ENCODE data around the gene NSFL1C. TPM values are rescaled to one million over a fixed set of nuclear protein-coding genes. Genes with fewer than 3 reads are reported as not detected.

The NSFL1C gene
- total RNA-seq, 1 experiment from 2014 or later: 151 TPM

- ATAC-seq (no peak), DNase-seq (ENCODE audit: low read depth, low spot score) (no peak)
- Histone ChIP-seq H3K36me3 (ENCODE audit: control insufficient read depth, insufficient read depth, low read length) (peaks cover 9% of the 10 kb centered on the region), H3K4me1 (ENCODE audit: control insufficient read depth, insufficient read depth, low read length) (peaks cover 10% of the 10 kb centered on the region), H3K4me3 (ENCODE audit: low read depth in 2 of 2, low read length in 2 of 2) (no peak overlapping the region), H3K27me3 (ENCODE audit: control insufficient read depth, insufficient read depth, low read length) (no peaks in the 10 kb centered on the region), H3K27ac (ENCODE audit: low read length) (peak overlapping the region; percentile 67; the same call in 1 of the 2 replicates), H3K9me3 (ENCODE audit: control insufficient read depth, insufficient read depth, low read depth, low read length) (peaks cover 2% of the 10 kb centered on the region; the same call in 1 of the 2 replicates)
- in situ Hi-C loops (cut with HindIII; ENCODE audit: low pct_unique_long_range_greater_than_20kb, low sequenced_read_pairs): no loop called here
- intact Hi-C loops (cut with micrococcal nuclease; ENCODE audit: unreplicated experiment): no loop called here
- ChIA-PET POLR2A (no interaction called here), CTCF (no interaction called here)
- TF ChIP-seq REST (IDR thresholded peaks at IDR 0.05; ENCODE audit: insufficient read depth in 1 of 2, low read depth in 2 of 2, low read length in 1 of 2) (no peak), SIN3A (IDR thresholded peaks at IDR 0.05; ENCODE audit: borderline replicate concordance, insufficient read depth, low read depth, low read length) (no peak), POLR2AphosphoS5 (IDR thresholded peaks at IDR 0.05; ENCODE audit: low read depth, low read length) (no peak)
- TF ChIP-seq, protein P1, sequence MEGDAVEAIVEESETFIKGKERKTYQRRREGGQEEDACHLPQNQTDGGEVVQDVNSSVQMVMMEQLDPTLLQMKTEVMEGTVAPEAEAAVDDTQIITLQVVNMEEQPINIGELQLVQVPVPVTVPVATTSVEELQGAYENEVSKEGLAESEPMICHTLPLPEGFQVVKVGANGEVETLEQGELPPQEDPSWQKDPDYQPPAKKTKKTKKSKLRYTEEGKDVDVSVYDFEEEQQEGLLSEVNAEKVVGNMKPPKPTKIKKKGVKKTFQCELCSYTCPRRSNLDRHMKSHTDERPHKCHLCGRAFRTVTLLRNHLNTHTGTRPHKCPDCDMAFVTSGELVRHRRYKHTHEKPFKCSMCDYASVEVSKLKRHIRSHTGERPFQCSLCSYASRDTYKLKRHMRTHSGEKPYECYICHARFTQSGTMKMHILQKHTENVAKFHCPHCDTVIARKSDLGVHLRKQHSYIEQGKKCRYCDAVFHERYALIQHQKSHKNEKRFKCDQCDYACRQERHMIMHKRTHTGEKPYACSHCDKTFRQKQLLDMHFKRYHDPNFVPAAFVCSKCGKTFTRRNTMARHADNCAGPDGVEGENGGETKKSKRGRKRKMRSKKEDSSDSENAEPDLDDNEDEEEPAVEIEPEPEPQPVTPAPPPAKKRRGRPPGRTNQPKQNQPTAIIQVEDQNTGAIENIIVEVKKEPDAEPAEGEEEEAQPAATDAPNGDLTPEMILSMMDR (IDR thresholded peaks at IDR 0.05): peak; percentile 60
- no TSS peak for BruUV-seq (replicated peaks)
Measured at GRCh38 chr20:1440024-1440423, 26.6 kb downstream of the NSFL1C start.

GRCh38 chr20:1438361-1438760 lies 28.3 kb downstream of the NSFL1C start:
- in situ Hi-C loops (cut with HindIII; ENCODE audit: low pct_unique_long_range_greater_than_20kb, low sequenced_read_pairs): no loop called here
- no peak for ATAC-seq
- no TSS peak for BruUV-seq (replicated peaks)
- ChIA-PET CTCF (interaction anchor here (1.1 to 2.0 kb wide), 2 partner anchors 56 to 66 kb away, joined by 3 to 5 read pairs; no protein-coding TSS in a partner anchor), POLR2A (interaction anchor here (0.7 kb wide), 1 partner anchor 748 kb away, joined by 3 read pairs; no protein-coding TSS in a partner anchor)
- no peak for TF ChIP-seq REST (IDR thresholded peaks at IDR 0.05; ENCODE audit: insufficient read depth in 1 of 2, low read depth in 2 of 2, low read length in 1 of 2)
- TF ChIP-seq SIN3A (IDR thresholded peaks at IDR 0.05; ENCODE audit: borderline replicate concordance, insufficient read depth, low read depth, low read length): no peak
- no peak for TF ChIP-seq TCF7L2 (IDR thresholded peaks at IDR 0.05; ENCODE audit: low read depth, low read length)
- TF ChIP-seq, protein P1 (IDR thresholded peaks at IDR 0.05): no peak
- TF ChIP-seq POLR2AphosphoS5 (IDR thresholded peaks at IDR 0.05; ENCODE audit: low read depth, low read length): no peak
- Histone ChIP-seq H3K4me1 (ENCODE audit: control insufficient read depth, insufficient read depth, low read length) (peaks cover 10% of the 10 kb centered on the region), H3K27ac (ENCODE audit: low read length) (peak overlapping the region; percentile 67; the same call in 1 of the 2 replicates), H3K36me3 (ENCODE audit: control insufficient read depth, insufficient read depth, low read length) (no peaks in the 10 kb centered on the region), H3K4me3 (ENCODE audit: low read depth in 2 of 2, low read length in 2 of 2) (no peak overlapping the region), H3K9me3 (ENCODE audit: control insufficient read depth, insufficient read depth, low read depth, low read length) (peaks cover 16% of the 10 kb centered on the region; the same call in 1 of the 2 replicates), H3K27me3 (ENCODE audit: control insufficient read depth, insufficient read depth, low read length) (no peaks in the 10 kb centered on the region)
- no peak for DNase-seq (ENCODE audit: low read depth, low spot score)
- intact Hi-C loops (cut with micrococcal nuclease; ENCODE audit: unreplicated experiment): loop anchor here (5.0 to 10.0 kb wide), 2 partner anchors 46 to 64 kb away; partner anchors contain the start of gene FKBP1A

All from Panc1 (cell line).